H1 (cell line): ENCODE results near the gene ALK.

Source experiments
- CTCF ChIP-seq, 3 experiments: IDR thresholded peaks; 1 replicate in 2 of 3; 2 replicates in 1 of 3; pipeline versions ENCODE4 v1.5.1 to v1.6.1; 2011; ENCODE audit warnings: low read length in 3 of 3, mild to moderate bottlenecking in 3 of 3, inconsistent platforms in 2 of 3, low read depth in 1 of 3, moderate library complexity in 1 of 3; ENCODE audit not compliant: insufficient read depth in 1 of 3; ENCODE audit errors: control extremely low read depth in 1 of 3
- EP300 ChIP-seq, 2 experiments: IDR thresholded peaks; 1 replicate in 1 of 2; 2 replicates in 1 of 2; pipeline ENCODE4 v1.6.1; 2011 to 2012; ENCODE audit warnings: low read depth in 2 of 2, low read length in 2 of 2, mild to moderate bottlenecking in 2 of 2, borderline replicate concordance in 1 of 2, inconsistent platforms in 1 of 2, moderate library complexity in 1 of 2
- EZH2 ChIP-seq: fragments of 200-600 bp; sonication (generic); IDR thresholded peaks from 2 replicates; pipeline ENCODE4 v1.7.1; 2012; ENCODE audit warnings: low read depth, mild to moderate bottlenecking, moderate library complexity, low read length, inconsistent platforms; ENCODE audit not compliant: severe bottlenecking
- JUN ChIP-seq: IDR thresholded peaks from 2 replicates; pipeline ENCODE4 v1.6.1; 2011; ENCODE audit warnings: low read depth, mild to moderate bottlenecking, improper control_type of control experiment, low read length
- POLR2A ChIP-seq, 2 experiments: IDR thresholded peaks; 1 replicate in 1 of 2; 2 replicates in 1 of 2; pipeline ENCODE4 v1.6.1; 2011; ENCODE audit warnings: low read depth in 2 of 2, low read length in 2 of 2, mild to moderate bottlenecking in 2 of 2; ENCODE audit errors: control extremely low read depth in 1 of 2
- SUZ12 ChIP-seq: fragments of 200-600 bp; sonication (generic); IDR thresholded peaks from 2 replicates; pipeline ENCODE4 v1.6.1; 2012; ENCODE audit warnings: mild to moderate bottlenecking, inconsistent platforms, low read length, moderate library complexity, mixed read lengths

DNA sequence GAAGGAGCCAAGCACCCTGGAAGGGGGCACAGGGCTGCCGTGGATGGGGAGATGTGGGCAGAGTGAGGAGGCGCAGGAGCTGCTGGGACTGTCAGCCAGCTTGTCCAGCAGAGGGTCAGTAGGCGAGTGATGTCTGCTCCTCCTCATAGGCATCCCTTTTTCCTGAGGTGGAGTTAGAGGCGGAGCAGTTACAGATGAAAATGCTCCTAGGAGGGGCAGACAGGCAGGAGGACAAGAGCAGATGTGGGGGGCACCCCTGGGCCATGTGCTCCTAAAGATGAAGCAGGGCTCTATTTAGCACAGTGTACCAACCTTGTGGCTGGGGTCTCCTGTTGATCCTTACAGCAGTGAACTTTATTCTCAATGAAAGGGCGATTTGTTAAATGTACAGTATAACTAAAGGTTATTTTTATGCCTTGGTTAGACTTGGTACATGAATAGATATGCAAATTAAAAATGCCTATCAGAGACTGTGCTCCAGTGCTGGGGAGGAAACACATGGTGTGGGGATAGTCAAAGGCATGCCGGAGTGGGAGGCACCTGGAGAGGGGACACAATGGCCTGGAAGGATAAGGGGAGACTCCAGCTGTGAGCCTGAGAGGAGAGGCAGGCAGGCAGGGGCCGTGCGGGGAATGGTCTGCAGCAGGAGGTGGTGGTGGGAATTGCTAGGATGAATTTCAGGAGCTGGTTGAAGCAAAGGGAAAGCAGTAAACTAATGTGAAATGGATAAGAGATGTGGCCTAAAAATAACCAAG lies 630.9 kb downstream of the ALK start:
- TF ChIP-seq EZH2 (no peak), SUZ12 (no peak), POLR2A (IDR thresholded peaks at IDR 0.05; ENCODE audit: control extremely low read depth in 1 of 2, low read depth in 2 of 2, low read length in 2 of 2) (no peak), CTCF (IDR thresholded peaks at IDR 0.05; ENCODE audit: control extremely low read depth in 1 of 3, insufficient read depth in 1 of 3, low read depth in 1 of 3, low read length in 3 of 3) (no peak), JUN (no peak), EP300 (IDR thresholded peaks at IDR 0.05; ENCODE audit: borderline replicate concordance in 1 of 2, low read depth in 2 of 2, low read length in 2 of 2) (no peak)
